ENCODE data around the gene GDI1.

The GDI1 gene

DNA sequence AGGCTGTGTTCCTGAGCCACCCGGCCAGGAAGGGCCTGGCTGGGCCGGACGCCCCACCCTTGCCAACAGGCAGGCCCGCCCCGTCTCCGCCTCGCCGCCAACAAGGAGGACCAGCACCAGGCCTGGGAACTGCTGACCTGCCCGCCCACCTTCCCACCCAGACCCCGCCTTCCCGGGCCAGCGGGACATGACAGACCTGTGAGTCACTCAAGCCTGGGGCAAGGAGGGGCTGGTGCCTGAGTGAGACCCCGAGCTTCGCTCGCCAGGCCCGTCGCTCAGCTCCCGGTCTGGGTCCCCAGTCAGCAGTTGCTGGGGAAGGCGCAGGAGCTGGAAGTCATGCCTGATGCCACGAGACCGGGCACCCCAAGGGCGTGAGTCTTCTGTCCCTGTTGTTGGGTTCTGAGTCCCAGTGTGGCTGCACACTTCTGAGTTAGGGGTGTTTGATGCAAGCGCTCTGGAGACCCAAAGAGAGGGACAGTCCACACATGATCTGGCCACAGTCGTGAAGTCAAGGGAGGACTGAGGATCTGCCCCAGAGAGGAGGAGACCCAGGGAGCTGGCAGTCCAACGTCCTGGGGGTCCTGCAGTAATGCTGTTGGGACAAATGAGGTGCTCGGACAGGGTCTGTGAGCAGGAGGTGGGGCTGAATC, 27.6 kb upstream of the GDI1 start, which contains the start of gene DNASE1L1:
Gene DNASE1L1, minus strand, starts transcription at position 33 of the 650 bp plus-strand sequence. CDS start 3,686 bp downstream, outside the sequence.
- peak; percentile 93 for DNase-seq (ENCODE audit: low read depth)
- peak within 1 kb of the TSS; percentile 53 for H3K4me3 ChIP-seq (ENCODE audit: low read depth, low read length)
- TF ChIP-seq, protein P1, sequence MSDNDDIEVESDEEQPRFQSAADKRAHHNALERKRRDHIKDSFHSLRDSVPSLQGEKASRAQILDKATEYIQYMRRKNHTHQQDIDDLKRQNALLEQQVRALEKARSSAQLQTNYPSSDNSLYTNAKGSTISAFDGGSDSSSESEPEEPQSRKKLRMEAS (IDR thresholded peaks at IDR 0.05; ENCODE audit: low read depth, low read length), result no peak
- TF ChIP-seq POLR2A (IDR thresholded peaks at IDR 0.05; ENCODE audit: extremely low read depth, insufficient read length) (no peak), MYC (IDR thresholded peaks at IDR 0.05; ENCODE audit: low read depth, low read length) (no peak)
- TF ChIP-seq, protein P2, sequence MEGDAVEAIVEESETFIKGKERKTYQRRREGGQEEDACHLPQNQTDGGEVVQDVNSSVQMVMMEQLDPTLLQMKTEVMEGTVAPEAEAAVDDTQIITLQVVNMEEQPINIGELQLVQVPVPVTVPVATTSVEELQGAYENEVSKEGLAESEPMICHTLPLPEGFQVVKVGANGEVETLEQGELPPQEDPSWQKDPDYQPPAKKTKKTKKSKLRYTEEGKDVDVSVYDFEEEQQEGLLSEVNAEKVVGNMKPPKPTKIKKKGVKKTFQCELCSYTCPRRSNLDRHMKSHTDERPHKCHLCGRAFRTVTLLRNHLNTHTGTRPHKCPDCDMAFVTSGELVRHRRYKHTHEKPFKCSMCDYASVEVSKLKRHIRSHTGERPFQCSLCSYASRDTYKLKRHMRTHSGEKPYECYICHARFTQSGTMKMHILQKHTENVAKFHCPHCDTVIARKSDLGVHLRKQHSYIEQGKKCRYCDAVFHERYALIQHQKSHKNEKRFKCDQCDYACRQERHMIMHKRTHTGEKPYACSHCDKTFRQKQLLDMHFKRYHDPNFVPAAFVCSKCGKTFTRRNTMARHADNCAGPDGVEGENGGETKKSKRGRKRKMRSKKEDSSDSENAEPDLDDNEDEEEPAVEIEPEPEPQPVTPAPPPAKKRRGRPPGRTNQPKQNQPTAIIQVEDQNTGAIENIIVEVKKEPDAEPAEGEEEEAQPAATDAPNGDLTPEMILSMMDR (IDR thresholded peaks at IDR 0.05; ENCODE audit: low read depth, low read length), result no peak

DNA sequence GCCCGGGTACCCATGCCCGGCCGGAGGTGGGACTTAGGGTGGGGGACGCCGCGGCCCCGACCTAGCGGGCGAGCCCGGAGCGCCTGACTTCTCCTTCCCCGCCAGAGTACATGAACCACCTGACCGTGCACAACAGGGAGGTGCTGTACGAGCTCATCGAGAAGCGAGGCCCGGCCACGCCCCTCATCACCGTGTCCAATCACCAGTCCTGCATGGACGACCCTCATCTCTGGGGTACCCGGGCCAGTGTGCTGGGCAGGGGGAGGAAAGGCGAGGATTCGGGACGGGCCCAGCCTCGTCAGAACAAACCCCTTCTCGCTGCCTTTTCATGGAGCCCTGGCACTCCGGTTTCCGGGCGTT, 25.0 kb upstream of the GDI1 start:
- peak; percentile 71 for DNase-seq (ENCODE audit: low read depth)
- H3K4me3 ChIP-seq (ENCODE audit: low read depth, low read length), result peak overlapping the region; percentile 62
- TF ChIP-seq, protein P1 (IDR thresholded peaks at IDR 0.05; ENCODE audit: low read depth, low read length), result no peak
- TF ChIP-seq, protein P2 (IDR thresholded peaks at IDR 0.05; ENCODE audit: low read depth, low read length), result no peak
- TF ChIP-seq POLR2A (IDR thresholded peaks at IDR 0.05; ENCODE audit: extremely low read depth, insufficient read length) (peak; percentile 39), MYC (IDR thresholded peaks at IDR 0.05; ENCODE audit: low read depth, low read length) (no peak)

DNA sequence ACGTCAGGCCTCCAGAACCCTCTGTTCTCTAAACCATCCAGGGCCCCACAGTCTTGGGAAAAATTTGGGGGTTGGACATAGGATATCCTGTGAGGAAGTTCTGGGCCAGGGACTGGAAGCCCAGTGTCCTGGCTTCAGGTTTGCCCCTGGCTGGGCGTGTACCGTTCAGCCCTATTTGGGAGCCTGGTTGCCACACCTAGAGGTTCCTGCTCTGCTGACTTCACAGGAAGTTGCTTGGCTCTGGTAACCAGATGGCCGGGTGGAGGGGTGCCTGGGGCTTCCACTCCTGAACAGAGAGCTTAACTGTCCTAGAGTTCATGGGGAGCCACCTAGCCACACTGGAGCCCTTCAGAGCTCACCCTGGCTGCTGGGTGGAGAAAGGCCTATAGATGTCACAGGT, 24.5 kb upstream of the GDI1 start:
- peak; percentile 71 for DNase-seq (ENCODE audit: low read depth)
- peak overlapping the region; percentile 62 for H3K4me3 ChIP-seq (ENCODE audit: low read depth, low read length)
- TF ChIP-seq MYC (IDR thresholded peaks at IDR 0.05; ENCODE audit: low read depth, low read length) (no peak), POLR2A (IDR thresholded peaks at IDR 0.05; ENCODE audit: extremely low read depth, insufficient read length) (no peak)
- TF ChIP-seq, protein P1 (IDR thresholded peaks at IDR 0.05; ENCODE audit: low read depth, low read length), result no peak
- TF ChIP-seq, protein P2 (IDR thresholded peaks at IDR 0.05; ENCODE audit: low read depth, low read length), result no peak

GRCh38 chrX:154413142-154413541, 23.8 kb upstream of the GDI1 start:
- TF ChIP-seq POLR2A (IDR thresholded peaks at IDR 0.05; ENCODE audit: extremely low read depth, insufficient read length) (no peak), MYC (IDR thresholded peaks at IDR 0.05; ENCODE audit: low read depth, low read length) (no peak)
- TF ChIP-seq, protein P2 (IDR thresholded peaks at IDR 0.05; ENCODE audit: low read depth, low read length), result no peak
- TF ChIP-seq, protein P1 (IDR thresholded peaks at IDR 0.05; ENCODE audit: low read depth, low read length), result no peak
- no peak for DNase-seq (ENCODE audit: low read depth)
- no peak overlapping the region for H3K4me3 ChIP-seq (ENCODE audit: low read depth, low read length)

DNA sequence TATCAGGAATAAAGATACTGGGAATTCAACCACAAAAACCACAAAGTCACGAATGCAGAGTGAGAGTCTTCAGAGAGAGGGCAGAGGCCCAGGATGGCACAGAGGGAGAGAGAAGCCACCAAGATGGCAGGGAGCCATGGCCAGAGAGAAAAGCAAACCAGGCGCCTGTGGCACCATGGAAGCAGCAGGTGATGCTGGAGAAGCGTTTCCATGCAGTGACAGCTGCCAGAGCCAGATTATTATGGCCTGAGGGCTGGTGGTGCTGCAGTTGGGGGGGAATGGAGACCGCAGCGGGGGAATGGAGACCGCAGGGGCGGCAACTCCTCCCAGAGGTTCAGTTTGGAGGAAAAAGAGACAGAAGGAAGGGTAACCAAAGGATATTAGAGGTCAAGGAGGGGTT, 19.8 kb upstream of the GDI1 start:
- no peak overlapping the region for H3K4me3 ChIP-seq (ENCODE audit: low read depth, low read length)
- no peak for DNase-seq (ENCODE audit: low read depth)

More for the DNA sequence above, 19.8 kb upstream of the GDI1 start:
- TF ChIP-seq POLR2A (IDR thresholded peaks at IDR 0.05; ENCODE audit: extremely low read depth, insufficient read length), result no peak
- TF ChIP-seq, protein P1 (IDR thresholded peaks at IDR 0.05; ENCODE audit: low read depth, low read length), result no peak
- TF ChIP-seq, protein P2 (IDR thresholded peaks at IDR 0.05; ENCODE audit: low read depth, low read length), result no peak
- no peak for TF ChIP-seq MYC (IDR thresholded peaks at IDR 0.05; ENCODE audit: low read depth, low read length)

Measured in NB4 (cell line).